Cerebellar nuclear complex (tissue), 1 donor: ENCODE data around the gene EOMES.
A peak's percentile ranks its signal among the peaks of the same experiment; 100 is the strongest.

Experiments
- DNase-seq, 2 experiments: peaks; one replicate each; lab custom pipeline; 2025; lab: John Stamatoyannopoulos, UW

EOMES gene

DNA sequence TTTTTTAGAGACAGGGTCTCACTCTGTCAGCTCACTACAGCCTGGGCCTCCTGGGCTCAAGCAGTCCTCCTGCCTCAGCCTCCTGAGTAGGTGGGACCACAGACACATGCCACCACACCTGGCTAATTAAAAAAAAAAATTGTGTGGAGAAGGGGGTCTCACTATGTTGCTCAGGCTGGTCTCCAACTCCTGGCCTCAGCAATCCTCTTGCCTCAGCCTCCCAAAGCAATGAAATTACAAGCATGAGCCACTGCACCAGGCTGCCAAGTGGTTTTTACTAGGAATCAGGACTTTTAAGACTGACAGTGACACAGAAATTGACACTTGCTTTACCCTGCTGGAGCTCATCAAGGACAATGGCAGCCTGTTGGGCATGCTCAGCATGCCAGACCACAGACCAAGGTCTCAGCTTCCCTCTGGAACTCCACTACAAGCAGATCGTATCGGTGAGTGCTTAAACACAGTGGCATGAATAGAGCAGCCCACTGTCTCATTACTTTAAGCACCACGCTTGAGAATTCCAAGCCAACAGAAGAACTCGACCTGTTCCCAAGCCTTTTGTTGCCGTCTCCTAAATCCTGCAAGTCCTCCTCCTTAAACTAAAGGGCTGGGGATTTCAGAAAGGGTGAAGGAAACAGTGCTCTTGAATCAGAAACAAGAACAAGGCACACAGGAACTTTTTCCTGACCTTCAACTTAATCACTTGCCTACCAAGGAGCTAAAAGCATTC, 41.4 kb downstream of the EOMES start:
- DNase-seq: no peak

DNA sequence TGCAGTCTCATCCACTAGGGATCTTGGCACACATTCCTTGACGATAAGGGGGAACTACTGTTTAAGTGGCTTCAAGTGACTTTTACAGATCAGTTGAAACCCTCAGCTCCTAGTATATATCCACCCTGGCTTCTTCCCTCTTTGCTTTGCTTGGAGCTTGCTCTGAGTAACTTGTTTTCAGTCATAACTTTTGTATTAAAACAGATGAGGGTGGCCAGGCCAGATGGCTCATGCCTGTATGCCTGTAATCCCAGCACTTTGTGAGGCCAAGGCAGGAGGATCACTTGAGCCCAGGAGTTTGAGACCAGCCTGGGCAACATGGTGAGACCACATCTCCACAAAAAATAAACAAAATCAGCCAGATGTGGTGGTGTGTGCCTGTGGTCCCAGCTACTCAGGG, 42.4 kb downstream of the EOMES start:
- no peak for DNase-seq

DNA sequence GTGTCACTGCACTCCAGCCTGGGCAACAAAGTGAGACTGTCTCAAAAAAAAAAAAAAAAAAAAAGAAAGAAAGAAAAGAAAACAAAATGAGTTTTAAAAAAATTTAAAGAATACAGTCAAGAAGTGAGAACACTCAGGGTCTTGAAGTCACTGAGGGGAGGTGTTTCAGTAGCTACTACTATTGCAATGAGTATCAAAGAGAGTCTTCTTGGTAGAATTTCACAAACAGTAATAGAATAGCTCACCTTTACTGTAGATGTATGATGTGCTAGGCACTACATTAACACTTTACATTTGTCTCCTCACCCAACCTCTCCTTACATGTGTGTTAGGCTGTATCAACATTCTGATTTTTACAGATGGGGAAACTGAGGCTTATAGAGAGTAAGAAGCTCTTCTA, 43.9 kb downstream of the EOMES start:
- DNase-seq: no peak

DNA sequence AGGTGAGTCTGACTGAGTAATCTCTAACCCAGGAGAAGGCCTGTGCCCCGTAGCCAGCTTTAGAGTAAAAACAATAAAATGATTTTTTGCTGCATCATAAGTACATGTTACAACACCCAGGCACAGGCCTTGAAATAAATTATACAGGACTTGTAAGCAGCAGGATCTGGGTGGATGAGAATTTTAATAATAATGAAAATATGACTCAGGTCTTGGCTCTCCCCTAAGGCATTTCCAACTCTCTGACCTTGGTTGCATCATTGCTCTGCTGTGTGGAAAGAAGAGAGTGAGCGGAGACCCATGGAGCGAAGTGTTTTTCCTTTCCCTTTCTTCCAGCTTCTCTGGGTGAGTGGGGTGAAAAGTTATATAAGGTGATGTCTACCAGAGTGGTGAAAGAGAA, 44.6 kb downstream of the EOMES start:
- no peak for DNase-seq

DNA sequence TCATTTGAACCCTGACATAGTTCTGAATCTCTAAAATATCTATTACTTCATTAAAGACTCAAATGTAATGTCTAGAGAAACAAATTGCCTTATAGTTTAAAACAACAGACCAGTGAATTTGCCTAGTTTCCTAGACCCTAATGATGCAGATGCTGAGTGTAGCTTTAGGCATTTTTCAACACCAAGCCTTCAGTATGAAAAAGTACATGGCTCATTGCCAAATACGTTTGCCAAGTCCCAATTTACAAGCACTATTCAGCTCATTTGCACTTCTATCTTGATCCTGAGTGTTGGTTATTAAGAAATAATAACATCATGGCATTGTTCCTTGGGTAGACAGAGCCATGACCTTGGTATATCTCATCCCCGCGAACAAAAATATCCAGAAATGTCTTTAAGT, 46.8 kb downstream of the EOMES start:
- DNase-seq: no peak

DNA sequence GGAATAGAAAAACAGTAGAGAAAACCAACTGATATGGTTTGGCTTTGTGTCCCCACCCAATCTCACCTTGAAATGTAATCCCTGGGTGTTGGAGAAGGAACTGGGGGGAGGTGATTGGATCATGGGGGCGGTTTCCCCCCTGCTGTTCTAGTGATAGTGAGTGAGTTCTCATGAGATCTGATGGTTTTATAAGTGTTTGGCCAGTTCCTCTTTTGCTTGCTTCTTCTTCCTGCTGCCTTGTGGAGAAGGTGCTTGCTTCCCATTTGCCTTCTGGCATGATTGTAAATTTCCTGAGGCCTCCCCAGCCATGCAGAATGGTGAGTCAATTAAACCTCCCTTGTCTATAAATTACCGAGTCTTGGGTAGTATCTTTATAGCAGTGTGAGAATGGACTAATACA, 48.4 kb downstream of the EOMES start:
- no peak for DNase-seq

DNA sequence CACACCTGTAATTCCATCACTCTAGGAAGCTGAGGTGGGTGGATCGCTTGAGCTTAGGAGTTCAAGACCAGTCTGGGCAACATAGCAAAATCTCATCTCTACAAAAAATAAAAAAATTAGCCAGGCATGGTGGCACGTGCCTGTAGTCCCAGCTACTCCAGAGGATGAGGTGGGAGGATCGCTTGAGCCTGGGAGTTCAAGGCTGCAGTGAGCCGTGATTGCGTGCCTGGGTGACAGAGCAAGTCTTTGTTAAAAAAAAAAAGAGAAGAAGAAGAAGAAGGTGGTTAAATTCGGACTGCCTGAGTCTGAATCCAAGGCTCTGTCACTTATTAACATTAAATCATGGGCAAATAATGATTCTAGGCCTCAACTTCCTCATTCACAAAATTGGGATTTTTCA, 51.0 kb downstream of the EOMES start:
- no peak for DNase-seq

DNA sequence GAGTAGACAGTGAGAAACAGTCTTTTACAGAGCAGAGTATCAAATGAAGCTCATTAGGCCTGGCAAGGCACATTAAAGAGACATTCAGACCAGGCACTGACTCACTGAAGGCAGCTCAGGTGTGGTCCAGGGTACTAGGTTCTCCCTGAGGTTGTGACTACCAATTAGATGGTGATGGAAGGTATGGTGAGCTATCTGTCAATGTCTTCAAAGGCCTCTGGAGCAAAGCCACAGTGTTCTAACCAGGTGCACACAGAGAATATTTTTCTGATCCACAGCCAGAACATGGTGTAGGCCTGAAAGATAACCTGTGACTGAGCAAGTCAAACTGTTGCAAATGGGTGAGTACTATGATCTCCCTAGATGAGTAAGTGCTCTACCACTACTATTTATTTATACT, 51.5 kb downstream of the EOMES start:
- no peak for DNase-seq

DNA sequence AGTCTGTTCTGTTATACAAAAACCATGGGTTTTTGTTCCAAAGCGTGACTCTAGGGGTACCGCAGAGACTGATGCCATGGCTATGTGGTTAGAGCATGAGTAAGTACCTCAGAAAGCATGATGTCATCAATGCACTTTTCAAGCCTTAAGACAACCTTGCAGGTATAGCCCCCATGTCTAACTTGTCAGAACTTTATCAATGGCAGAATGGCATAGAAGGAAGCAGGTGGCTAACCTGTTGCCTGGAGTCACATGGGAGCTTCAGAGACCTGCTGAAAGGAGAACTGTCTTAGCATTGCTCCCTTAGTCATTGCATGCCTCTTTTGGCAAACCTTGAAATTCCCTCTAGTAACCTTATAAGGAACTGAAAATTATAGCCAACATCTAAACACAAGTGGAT, 52.5 kb downstream of the EOMES start:
- no peak for DNase-seq

DNA sequence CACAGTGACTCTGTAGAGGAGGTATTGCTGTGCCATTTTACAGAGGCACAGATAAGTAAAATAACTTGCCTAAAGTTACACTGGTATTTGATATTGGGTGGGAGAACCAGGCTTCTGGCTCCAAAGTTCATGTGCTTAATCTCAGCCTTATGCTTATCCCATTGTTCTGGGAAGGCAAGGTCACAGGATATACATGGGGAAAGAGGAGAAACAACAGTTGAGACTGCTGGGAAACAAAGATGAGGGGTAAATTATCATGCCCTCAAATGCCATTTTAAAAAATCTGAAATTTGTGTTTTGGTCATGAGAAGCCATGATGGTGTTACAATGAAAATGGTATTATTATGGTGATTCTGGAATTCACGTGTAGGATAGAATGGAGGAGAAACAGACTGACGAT, 54.4 kb downstream of the EOMES start:
- DNase-seq: no peak

DNA sequence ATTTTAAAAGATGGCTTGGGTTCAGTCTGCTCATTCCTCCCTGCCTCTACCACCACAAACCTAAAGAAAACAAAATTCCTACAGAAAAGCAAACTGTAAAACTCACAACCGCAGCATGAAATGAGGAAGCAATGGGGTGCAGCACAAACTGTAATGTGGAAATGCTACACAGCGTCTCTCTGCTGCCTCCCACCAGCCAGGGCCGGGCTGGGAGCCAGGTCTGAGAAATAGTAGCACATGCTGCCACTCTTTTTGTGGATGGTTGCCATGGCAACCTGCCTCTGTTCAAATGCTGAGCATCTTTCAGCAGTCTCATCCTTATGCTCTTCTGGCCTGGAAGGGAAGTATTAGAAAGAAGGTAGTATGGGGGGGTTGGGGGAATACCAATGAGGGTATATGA, 55.4 kb downstream of the EOMES start:
- DNase-seq: peak; percentile 86 to 88

DNA sequence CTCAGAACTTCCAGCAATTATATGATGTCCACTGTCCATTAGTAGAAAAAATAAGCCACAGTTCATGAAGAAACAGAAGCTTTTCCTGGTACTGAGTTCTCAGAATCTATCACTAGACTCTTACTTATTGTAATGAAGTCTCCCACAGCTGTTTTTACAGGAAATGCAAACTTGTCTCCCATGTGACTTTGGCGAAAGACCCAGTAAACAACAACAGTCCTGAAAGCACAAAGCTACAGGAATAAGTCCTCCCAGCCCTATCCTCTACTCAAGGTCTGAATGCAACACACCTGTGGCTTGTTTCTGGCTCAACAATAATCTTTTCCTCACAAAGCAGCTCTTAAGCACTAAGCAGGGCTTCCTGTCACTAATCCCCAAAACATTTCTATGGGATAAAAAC, 55.9 kb downstream of the EOMES start:
- no peak for DNase-seq
